IPS DF 19.7 (cell line): Measurements from ENCODE around the gene PSTPIP1.

Source experiments
- DNase-seq: peaks from one replicate; pipeline ENCODE4 v3.0.0-alpha.2; 2013; ENCODE audit warnings: low read depth, low spot score

The PSTPIP1 gene

GRCh38 chr15:76998663-76999285 is 3.8 kb downstream of the PSTPIP1 start:
- DNase-seq: no peak

- DNase-seq: no peak
These were observed 5.1 kb downstream of the PSTPIP1 start for GRCh38 chr15:76999996-77000395.

GRCh38 chr15:77001351-77001750 is 6.4 kb downstream of the PSTPIP1 start:
- DNase-seq: no peak

GRCh38 chr15:77001966-77002365 is 7.0 kb downstream of the PSTPIP1 start:
- no peak for DNase-seq

- no peak for DNase-seq
These were observed 7.5 kb downstream of the PSTPIP1 start for GRCh38 chr15:77002436-77002835.

GRCh38 chr15:77002954-77003912 is 8.3 kb downstream of the PSTPIP1 start:
- DNase-seq: no peak

GRCh38 chr15:77004189-77004588 is 9.3 kb downstream of the PSTPIP1 start:
- no peak for DNase-seq

- DNase-seq: no peak
These were observed 14.2 kb downstream of the PSTPIP1 start for GRCh38 chr15:77009176-77009575.

- DNase-seq: no peak
These were observed 14.9 kb downstream of the PSTPIP1 start for GRCh38 chr15:77009646-77010311.

- no peak for DNase-seq
These were observed 15.4 kb downstream of the PSTPIP1 start for GRCh38 chr15:77010312-77010686.

GRCh38 chr15:77010857-77011256 is 15.9 kb downstream of the PSTPIP1 start:
- DNase-seq: no peak

GRCh38 chr15:77012117-77012712 is 17.3 kb downstream of the PSTPIP1 start:
- DNase-seq: no peak

- DNase-seq: no peak
These were observed 17.9 kb downstream of the PSTPIP1 start for GRCh38 chr15:77012868-77013267.

GRCh38 chr15:77013776-77014131 is 18.8 kb downstream of the PSTPIP1 start:
- no peak for DNase-seq

GRCh38 chr15:77014132-77015081 is 19.5 kb downstream of the PSTPIP1 start:
- no peak for DNase-seq

- DNase-seq: no peak
These were observed 20.9 kb downstream of the PSTPIP1 start for GRCh38 chr15:77015646-77016320.

- DNase-seq: no peak
These were observed 21.4 kb downstream of the PSTPIP1 start for GRCh38 chr15:77016321-77016695.

- DNase-seq: no peak
These were observed 22.2 kb downstream of the PSTPIP1 start for GRCh38 chr15:77017091-77017660.

- DNase-seq: no peak
These were observed 23.1 kb downstream of the PSTPIP1 start for GRCh38 chr15:77017761-77018720.
